ENCODE data around the gene PTPRJ.

- TF ChIP-seq CTCF (IDR thresholded peaks at IDR 0.05) (no peak), POLR2A (IDR thresholded peaks at IDR 0.05) (no peak)
Observed at GRCh38 chr11:48182860-48183526, 202.6 kb downstream of the PTPRJ start.

All from vagina (tissue), 2 donors.